ENCODE results near the gene HEATR5A. TPM values are rescaled to one million over a fixed set of nuclear protein-coding genes. Genes with fewer than 3 reads are reported as not detected.
"Not testable (repeated sequence)": the region's sequence is repeated elsewhere in the genome, so short reads cannot be mapped to it uniquely, and the experiment has no call there.

HEATR5A gene
- total RNA-seq, 1 experiment from 2014 or later, result 19.0 TPM

DNA sequence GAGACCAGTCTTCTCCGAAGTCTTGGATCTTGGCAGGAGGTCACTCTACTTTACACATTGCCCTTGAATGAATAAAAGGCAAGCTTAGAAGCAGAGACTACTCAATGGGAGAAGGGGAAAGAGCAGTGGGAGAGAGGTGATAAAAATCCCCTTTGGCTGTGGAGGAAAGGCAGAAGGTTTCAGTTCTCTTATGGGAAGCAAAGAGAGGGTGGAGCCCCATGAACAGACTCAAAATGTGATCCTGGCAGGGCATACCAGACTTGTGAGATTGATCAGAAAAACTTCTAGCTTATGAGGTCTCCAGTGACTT, 163.2 kb downstream of the HEATR5A start:
- no peaks in the 10 kb centered on the region for H3K27me3 ChIP-seq (replicated peaks; ENCODE audit: insufficient read depth, low read depth, low read length, poor library complexity)
- TF ChIP-seq EZH2 (IDR thresholded peaks at IDR 0.05; ENCODE audit: borderline replicate concordance, low read depth, low read length, poor library complexity, severe bottlenecking), result no peak
- TF ChIP-seq, protein P1, sequence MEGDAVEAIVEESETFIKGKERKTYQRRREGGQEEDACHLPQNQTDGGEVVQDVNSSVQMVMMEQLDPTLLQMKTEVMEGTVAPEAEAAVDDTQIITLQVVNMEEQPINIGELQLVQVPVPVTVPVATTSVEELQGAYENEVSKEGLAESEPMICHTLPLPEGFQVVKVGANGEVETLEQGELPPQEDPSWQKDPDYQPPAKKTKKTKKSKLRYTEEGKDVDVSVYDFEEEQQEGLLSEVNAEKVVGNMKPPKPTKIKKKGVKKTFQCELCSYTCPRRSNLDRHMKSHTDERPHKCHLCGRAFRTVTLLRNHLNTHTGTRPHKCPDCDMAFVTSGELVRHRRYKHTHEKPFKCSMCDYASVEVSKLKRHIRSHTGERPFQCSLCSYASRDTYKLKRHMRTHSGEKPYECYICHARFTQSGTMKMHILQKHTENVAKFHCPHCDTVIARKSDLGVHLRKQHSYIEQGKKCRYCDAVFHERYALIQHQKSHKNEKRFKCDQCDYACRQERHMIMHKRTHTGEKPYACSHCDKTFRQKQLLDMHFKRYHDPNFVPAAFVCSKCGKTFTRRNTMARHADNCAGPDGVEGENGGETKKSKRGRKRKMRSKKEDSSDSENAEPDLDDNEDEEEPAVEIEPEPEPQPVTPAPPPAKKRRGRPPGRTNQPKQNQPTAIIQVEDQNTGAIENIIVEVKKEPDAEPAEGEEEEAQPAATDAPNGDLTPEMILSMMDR (conservative IDR thresholded peaks at IDR 0.05; ENCODE audit: low read depth, low read length), result no peak
- ChIA-PET CTCF (no interaction called here), POLR2A (ENCODE audit: low non-redundant PET) (no interaction called here)
- intact Hi-C loops (cut with micrococcal nuclease; ENCODE audit: unreplicated experiment), result no loop called here
- no peak overlapping the region for H3K4me3 ChIP-seq (ENCODE audit: low read depth, low read length, poor library complexity, severe bottlenecking)
- H3K4me1 ChIP-seq (ENCODE audit: insufficient read depth, low read length, poor library complexity, severe bottlenecking), result peaks cover 4% of the 10 kb centered on the region
- no TSS peak for BruUV-seq (replicated peaks)
- no peaks in the 10 kb centered on the region for H3K36me3 ChIP-seq (ENCODE audit: insufficient read depth, low read length, poor library complexity, severe bottlenecking)
- no peak for DNase-seq (ENCODE audit: low spot score)
- H3K9me3 ChIP-seq (ENCODE audit: low read depth, low read length, poor library complexity, severe bottlenecking), result no peaks in the 10 kb centered on the region
- H3K27ac ChIP-seq (ENCODE audit: low read depth, low read length, poor library complexity, severe bottlenecking), result no peak overlapping the region

DNA sequence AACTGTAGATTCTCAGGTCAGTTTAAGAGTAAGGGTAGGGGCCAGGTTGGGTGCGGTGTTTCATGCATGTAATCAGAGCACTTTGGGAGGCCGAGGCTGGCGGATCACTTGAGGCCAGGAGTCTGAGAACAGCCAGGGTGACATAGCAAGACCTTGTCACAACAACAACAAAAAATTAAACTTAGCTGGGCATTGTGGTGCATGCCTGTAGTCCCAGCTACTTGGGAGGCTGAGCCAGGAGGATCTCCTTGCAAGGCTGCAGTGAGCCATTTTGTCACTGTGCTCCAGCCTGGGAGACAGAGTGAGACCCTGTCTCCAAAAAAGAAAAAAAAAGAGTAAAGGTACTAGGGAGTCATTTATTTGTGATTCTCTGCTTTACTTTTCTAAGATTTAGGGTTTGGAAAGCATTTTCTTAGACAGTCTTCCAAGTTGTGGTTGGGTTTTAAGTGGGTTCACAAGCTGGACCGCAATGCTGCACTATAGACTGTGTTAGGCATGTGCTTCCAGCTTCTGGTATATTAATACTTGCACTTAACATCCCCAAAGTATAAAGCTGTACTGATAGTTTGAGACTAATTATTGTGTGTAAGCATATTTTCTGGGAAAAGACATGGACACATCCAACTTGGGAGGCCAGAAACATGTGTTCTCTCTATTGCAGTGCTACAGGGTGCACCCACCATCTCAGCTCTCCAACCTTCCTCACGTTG, 163.7 kb downstream of the HEATR5A start:
- Histone ChIP-seq H3K9me3 (ENCODE audit: low read depth, low read length, poor library complexity, severe bottlenecking) (no peaks in the 10 kb centered on the region), H3K27me3 (replicated peaks; ENCODE audit: insufficient read depth, low read depth, low read length, poor library complexity) (no peaks in the 10 kb centered on the region), H3K27ac (ENCODE audit: low read depth, low read length, poor library complexity, severe bottlenecking) (no peak overlapping the region), H3K4me3 (ENCODE audit: low read depth, low read length, poor library complexity, severe bottlenecking) (no peak overlapping the region), H3K36me3 (ENCODE audit: insufficient read depth, low read length, poor library complexity, severe bottlenecking) (no peaks in the 10 kb centered on the region), H3K4me1 (ENCODE audit: insufficient read depth, low read length, poor library complexity, severe bottlenecking) (peaks cover 2% of the 10 kb centered on the region)
- CTCF ChIA-PET, result no interaction called here
- no TSS peak for BruUV-seq (replicated peaks)
- no peak for DNase-seq (ENCODE audit: low spot score)
- POLR2A ChIA-PET (ENCODE audit: low non-redundant PET), result no interaction called here
- intact Hi-C loops (cut with micrococcal nuclease; ENCODE audit: unreplicated experiment), result no loop called here
- no peak for TF ChIP-seq EZH2 (IDR thresholded peaks at IDR 0.05; ENCODE audit: borderline replicate concordance, low read depth, low read length, poor library complexity, severe bottlenecking)
- TF ChIP-seq, protein P1 (conservative IDR thresholded peaks at IDR 0.05; ENCODE audit: low read depth, low read length), result no peak

DNA sequence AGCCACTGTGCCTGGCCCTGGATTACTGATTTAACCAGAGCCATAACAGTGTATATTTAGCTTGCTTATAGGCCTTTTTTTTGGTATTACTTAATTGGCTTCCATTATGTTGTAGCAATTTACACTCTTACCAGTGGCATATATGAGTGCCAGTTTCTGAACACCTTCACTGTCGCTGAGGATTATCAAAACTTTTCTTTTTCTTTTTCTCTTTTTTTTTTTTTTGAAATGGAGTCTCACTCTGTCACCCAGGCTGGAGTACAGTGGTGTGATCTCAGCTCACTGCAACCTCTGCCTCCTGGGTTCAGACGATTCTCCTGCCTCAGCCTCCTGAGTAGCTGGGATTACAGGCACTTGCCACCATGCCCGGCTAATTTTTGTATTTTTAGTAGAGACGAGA, 164.4 kb downstream of the HEATR5A start:
- CTCF ChIA-PET; DNase-seq (ENCODE audit: low spot score); H3K27ac ChIP-seq (ENCODE audit: low read depth, low read length, poor library complexity, severe bottlenecking); H3K27me3 ChIP-seq (replicated peaks; ENCODE audit: insufficient read depth, low read depth, low read length, poor library complexity); POLR2A ChIA-PET (ENCODE audit: low non-redundant PET); BruUV-seq (replicated peaks); H3K9me3 ChIP-seq (ENCODE audit: low read depth, low read length, poor library complexity, severe bottlenecking); intact Hi-C loops (cut with micrococcal nuclease; ENCODE audit: unreplicated experiment); H3K4me1 ChIP-seq (ENCODE audit: insufficient read depth, low read length, poor library complexity, severe bottlenecking); H3K36me3 ChIP-seq (ENCODE audit: insufficient read depth, low read length, poor library complexity, severe bottlenecking); H3K4me3 ChIP-seq (ENCODE audit: low read depth, low read length, poor library complexity, severe bottlenecking): not testable (repeated sequence)

DNA sequence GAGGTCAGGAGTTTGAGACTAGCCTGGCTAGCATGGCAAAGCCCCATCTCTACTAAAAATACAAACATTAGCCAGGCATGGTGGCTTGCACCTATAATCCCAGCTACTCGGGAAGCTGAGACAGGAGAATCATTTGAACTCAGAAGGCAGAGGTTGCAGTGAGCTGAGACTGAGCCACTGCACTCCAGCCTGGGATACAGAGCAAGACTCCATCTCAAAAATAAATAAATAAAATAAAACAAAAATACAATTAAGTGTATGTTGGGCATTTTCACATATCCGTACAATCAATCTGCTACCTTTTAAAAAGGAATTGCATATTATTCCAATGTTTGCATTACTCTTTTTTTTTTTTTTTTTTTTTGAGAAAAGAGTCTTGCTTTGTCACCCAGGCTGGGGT, 165.1 kb downstream of the HEATR5A start:
- H3K9me3 ChIP-seq (ENCODE audit: low read depth, low read length, poor library complexity, severe bottlenecking), result no peaks in the 10 kb centered on the region
- ChIA-PET POLR2A (ENCODE audit: low non-redundant PET) (interaction anchor here (0.6 kb wide), 1 partner anchor 226 kb away, joined by 3 read pairs; no protein-coding TSS in a partner anchor), CTCF (no interaction called here)
- H3K4me3 ChIP-seq (ENCODE audit: low read depth, low read length, poor library complexity, severe bottlenecking), result no peak overlapping the region
- no peaks in the 10 kb centered on the region for H3K36me3 ChIP-seq (ENCODE audit: insufficient read depth, low read length, poor library complexity, severe bottlenecking)
- no TSS peak for BruUV-seq (replicated peaks)
- H3K4me1 ChIP-seq (ENCODE audit: insufficient read depth, low read length, poor library complexity, severe bottlenecking), result no peaks in the 10 kb centered on the region
- no peak for TF ChIP-seq EZH2 (IDR thresholded peaks at IDR 0.05; ENCODE audit: borderline replicate concordance, low read depth, low read length, poor library complexity, severe bottlenecking)
- TF ChIP-seq, protein P1 (conservative IDR thresholded peaks at IDR 0.05; ENCODE audit: low read depth, low read length), result no peak
- no peak for DNase-seq (ENCODE audit: low spot score)
- H3K27ac ChIP-seq (ENCODE audit: low read depth, low read length, poor library complexity, severe bottlenecking), result no peak overlapping the region
- H3K27me3 ChIP-seq (replicated peaks; ENCODE audit: insufficient read depth, low read depth, low read length, poor library complexity), result no peaks in the 10 kb centered on the region
- intact Hi-C loops (cut with micrococcal nuclease; ENCODE audit: unreplicated experiment), result no loop called here
